Stimulated activated CD4-positive, alpha-beta T cell treated with anti-CD3 and anti-CD28 coated beads, Interleukin-4, amount 100 ng/mL, for 1 hour (primary cell): ENCODE data around the gene ANKLE1.
"Not testable (repeated sequence)": the region's sequence is repeated elsewhere in the genome, so short reads cannot be mapped to it uniquely, and the experiment has no call there.

Experiments used
- DNase-seq: peaks from one replicate; pipeline ENCODE4 v3.0.0-alpha.2; 2020

Gene ANKLE1

DNA sequence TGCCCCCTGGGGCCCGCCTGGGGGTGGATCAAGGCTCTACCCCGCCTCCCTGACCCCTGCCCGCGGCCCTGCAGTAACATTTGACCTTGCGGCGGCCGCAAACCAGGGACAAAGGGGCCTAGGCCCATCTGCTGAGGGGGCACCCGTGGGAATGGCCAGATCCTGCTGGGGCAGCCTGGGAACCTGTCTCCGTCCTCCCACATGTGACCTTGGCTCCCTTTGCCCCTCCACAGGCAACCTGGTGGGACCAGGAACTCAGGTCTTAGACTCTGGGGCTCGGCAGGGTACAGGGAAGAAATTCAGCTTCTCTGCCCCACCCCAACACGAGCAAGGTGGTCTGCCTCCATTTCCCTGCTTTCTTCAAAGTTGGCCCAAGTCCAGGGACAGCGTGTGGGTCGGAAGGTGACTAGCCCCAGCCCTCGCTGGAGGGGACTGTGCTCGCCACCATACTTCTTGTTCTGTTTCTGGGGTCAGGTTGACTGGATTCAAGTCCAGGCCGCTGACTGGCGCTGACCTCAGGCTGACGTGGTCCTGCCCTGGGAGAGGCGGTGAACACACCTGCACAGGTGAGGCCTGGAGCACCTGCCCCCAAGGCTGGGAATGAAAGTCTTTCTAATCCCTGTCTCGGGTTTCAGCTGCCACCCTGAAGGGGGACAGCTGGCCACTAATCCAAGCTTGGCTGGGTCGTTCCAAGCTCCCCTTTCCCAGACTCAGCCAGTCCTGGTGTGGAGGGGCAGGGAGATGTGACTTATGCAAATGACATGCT, 33.5 kb upstream of the ANKLE1 start:
- no peak for DNase-seq

DNA sequence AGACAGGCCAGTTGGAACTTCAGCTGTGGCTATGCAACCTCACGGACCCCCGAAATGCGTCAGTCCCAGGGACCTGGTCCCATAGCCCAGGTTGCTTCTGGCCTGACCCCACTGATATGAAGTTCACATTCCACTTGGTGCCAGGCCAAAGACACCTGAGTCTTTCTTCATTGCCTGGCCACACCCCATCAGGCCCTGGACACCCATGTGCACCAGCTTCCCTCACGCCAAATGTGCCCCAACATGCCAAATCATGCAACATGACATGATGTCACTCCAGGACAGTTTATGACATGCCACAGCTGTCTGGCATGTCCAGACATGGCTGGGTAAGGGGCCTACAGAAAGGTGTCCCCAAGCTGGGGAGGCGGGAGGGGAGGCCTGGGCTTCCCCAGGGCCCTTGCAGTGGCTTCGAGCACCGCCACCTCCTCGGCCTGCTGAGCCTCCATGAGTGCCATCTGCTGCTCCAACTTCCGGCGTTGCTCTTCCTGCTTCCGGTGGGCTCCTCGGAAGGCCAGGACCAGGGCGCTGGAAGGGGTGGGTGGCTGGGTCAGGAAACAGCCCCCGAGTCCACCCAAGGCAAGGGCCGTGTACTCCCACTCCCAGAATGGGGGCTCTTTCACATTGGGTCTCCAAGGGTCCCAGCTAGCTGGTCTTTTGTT, 31.7 kb upstream of the ANKLE1 start:
- no peak for DNase-seq

DNA sequence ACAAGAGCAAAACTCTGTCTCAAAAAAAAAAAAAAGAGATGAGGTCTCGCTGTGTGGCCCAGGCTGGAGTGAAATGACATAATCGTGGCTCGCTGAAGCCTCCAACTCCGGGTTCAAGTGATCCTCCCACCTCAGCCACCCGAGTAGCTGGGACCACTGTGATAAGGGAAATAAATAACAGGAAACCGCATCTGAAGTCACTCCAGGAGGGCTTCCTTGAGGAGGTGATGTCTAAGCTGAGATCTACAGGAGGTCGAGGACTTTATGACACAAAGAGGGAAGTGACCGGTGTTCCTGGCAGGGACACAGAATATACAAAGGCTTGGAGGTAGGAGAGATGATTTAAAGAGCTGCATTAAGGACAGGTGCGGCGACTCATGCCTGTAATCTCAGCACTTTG, 27.1 kb upstream of the ANKLE1 start:
- no peak for DNase-seq

DNA sequence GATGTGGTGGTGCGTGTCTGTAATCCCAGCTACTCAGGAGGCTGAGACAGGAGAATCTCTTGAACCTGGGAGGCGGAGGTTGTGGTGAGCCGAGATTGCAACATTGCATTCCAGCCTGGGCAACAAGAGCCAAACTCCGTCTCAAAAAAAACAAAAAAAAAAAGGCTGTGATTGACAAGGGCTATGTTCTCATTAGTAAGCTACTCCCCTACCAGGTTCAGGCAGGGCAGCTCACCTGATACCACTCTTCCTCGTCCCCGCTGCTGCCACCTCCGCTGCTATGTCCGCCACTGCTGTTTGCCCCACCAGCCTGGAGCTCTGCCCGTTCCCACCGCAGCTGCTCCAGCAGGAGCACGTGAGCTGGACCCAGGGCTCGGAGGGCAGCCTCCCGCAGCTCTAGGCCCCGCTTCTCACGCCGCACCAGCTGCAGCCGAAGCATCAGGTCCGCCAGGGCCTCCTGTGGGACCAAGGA, 26.5 kb upstream of the ANKLE1 start:
- no peak for DNase-seq

DNA sequence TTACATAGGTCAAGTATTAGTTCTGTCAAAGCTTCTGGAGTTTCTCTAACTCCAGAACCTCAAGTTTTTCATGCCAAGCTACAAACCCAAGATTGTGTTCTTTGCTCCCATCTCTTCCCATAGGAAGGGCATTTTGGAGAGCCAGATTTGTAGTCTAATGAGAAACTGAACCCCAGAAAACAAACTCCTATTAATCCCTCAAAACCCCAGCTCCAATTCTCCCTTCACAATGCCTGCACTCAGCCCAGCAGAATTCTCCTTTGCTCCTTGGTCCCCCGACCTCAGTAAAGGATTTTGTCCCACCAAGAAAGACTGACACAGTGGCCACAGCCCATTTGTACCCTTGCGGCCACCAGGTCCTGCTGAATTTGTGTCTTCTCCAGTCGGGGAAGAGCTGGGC, 25.6 kb upstream of the ANKLE1 start:
- DNase-seq: no peak

DNA sequence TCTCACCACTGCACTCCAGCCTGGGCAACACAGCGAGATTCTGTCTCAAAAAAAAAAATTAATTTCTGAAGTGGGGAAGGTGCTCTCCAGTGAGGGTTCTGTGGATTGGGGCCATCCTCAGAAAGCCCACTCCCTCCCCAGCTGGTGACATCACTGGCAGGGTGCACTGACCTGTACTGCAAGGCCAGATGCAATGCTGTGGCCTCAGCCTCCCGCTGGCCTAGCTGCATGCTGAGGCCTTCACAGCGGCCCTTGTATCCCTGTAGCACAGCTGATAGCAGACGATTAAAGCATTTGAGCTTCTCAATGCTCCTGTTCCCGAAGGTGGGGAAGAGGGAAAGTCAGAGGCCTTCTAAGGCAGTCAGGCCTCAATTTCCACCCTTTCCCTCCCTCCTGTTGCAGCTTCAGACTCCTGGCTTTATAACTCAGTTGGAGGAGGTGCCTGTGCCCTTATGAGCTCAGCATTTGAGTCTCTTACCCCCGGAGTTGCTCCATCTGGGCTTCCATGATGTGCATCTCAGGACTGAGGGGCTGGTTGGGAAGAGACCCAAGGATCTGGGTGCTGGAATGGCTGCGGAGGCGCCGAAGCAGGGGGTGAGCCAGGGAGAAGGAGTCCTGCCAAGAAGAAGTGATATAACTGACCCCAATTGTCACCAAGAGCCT, 22.5 kb upstream of the ANKLE1 start:
- no peak for DNase-seq

DNA sequence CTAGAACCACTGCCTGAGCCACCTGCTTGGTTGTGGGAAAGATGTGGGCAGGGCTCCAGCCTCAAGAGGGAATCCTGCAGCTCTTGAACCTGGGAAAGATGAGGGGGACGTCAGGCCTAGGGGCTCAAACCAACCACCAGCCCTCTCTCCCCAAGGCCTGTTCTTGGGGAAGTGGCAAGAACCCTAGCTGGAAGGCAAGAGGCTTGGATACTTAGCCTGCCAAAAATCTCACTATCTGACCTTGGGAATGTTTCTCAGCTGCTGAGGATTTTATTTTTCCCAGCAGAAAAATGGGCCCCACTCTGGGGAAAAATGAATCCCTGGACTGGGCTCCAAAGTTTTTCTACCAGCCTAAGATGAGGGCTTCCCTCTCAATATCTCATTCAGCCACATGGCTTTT, 21.8 kb upstream of the ANKLE1 start:
- DNase-seq: no peak

DNA sequence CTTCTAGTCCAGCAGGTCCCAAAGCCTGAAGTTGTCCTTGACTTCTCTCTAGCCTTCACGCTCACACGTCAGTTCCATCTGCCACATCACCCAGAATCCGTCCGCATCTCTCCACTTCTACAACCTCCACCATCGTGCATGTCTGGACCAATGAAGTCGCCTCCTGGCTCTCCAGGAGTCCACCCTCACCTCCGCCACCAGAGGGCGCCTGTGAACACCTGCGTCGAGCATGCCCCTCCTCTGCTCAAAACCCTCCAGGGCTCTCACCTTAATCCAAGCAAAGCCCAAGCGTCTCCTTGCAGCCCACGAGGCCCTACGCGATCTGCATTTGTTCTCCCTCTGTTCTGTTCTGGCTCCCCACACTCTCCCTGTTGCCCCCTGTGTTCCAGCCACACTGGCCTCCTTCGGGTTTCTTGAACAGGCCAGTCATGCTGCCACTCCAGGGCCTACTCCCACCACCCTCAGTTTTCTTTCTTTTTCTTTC, 20.8 kb upstream of the ANKLE1 start:
- DNase-seq: peak; percentile 91

DNA sequence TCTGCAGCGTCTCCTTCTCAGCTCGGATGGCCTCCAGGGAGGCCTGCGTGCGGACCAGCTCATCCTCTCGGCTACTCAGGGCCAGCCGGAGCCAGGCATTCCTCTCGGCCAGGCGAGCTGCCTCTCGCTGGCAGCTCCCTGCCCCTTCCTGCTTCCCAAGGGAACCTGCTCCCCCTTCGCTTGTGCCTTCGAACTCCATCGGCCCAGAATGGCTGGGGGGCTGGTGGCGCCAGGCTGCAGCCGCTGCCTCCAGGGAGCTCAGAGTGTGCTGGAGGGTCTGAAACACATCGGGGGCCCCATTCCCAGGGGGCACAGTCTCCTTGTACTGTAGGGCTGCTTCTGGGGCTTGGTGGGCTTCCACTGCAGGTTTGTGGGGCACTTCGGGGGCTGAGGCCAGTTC, 19.1 kb upstream of the ANKLE1 start:
- no peak for DNase-seq

DNA sequence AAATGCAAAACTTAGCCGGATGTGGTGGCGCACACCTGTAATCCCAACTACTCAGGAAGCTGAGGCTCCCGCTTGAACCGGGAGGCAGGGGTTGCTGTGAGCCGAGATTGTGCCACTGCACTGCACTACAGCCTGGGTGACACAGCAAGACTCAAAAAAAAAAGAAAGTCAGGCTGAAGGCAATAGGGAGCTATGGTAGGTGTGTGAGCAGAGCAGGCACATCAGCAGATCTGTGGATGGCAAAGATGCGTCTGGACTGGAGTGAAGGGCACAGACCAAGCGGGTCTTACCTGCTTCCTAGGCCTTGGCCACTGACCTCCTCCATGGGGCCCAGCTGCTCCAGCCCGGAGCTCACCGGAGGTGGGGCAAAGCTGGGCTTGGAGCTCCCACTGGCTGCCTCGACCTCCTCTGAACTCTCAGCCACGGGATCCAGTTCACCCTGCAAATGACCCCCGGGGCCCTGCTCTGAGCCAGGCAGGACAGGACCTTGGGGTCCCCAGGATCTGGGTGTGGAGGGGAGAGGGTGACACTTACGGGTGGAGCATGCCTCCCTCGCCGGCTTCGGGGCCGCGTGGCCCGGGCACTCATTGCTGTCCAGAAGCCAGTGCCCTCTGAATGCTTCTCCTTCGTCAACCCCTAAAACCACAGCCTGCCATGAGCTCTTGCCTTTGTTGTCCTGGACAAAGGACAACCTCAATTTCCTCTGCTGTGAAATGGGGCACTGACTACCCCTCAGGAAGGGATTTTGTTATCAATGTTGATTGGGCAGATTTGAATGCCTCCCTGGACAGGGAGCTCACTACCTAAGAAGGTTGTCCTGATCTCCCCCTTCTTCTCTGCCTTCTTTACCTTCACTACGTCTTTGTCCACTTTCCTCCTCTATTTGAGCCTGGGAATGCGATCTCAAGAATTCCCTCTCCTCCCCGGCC, 17.7 kb upstream of the ANKLE1 start:
- DNase-seq: no peak

DNA sequence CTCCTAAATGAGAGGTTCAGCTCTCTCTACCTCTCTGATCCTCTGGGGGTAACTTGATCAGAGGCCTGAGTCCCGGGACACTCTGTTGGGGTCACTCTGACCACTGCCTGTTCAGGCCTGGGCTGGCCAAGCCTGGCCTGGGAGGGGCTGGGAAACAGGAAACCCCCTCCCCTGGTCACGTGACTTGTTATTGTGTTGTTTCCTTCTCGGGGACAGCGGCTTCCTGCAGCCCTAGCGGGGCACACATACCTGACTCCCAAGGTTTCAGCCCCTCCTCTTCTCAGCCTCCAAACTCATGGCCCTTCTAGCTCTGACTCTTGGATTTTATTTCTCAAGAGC, 17.1 kb upstream of the ANKLE1 start, which contains the start of gene USHBP1:
Gene USHBP1 (minus strand): TSS at position 105 of the 339 bp plus-strand sequence. CDS start 446 bp downstream, outside the sequence.
- DNase-seq: no peak

DNA sequence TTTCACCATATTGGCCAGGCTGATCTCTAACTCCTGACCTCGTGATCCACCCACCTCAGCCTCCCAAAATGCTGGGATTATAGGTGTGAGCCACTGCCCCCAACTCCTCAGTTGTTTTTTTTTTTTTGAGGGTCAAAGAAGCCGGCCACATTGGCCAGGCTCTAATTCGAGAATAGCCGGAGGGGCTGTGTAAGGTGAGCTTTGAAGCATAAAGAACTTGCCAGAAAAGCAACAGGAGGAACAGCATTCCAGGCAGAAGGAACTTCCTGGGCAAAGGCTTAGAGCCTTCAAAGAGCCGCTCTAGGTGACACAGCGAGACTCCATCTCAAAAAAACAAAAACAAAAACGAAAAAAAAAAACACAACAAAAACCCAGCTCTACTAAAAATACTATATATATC, 15.7 kb upstream of the ANKLE1 start:
- no peak for DNase-seq

DNA sequence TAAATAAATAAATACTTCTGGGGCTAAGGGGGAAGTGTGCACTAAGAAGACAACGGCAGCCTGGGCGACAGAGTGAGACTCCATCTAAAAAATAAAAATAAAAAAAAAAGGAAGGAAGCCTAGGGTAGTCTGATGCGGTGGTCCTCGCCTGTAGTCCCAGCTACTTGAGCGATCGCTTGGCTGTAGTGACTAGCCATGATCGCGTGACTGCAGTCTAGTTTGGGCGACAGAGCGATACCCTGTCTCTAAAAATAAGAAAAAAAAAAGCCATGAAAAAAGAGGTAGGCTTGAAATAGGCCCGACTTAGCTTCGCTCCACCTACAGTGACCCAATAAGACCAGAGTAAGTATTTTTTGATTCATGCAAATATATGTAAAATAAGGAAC, 15.1 kb upstream of the ANKLE1 start:
- no peak for DNase-seq

DNA sequence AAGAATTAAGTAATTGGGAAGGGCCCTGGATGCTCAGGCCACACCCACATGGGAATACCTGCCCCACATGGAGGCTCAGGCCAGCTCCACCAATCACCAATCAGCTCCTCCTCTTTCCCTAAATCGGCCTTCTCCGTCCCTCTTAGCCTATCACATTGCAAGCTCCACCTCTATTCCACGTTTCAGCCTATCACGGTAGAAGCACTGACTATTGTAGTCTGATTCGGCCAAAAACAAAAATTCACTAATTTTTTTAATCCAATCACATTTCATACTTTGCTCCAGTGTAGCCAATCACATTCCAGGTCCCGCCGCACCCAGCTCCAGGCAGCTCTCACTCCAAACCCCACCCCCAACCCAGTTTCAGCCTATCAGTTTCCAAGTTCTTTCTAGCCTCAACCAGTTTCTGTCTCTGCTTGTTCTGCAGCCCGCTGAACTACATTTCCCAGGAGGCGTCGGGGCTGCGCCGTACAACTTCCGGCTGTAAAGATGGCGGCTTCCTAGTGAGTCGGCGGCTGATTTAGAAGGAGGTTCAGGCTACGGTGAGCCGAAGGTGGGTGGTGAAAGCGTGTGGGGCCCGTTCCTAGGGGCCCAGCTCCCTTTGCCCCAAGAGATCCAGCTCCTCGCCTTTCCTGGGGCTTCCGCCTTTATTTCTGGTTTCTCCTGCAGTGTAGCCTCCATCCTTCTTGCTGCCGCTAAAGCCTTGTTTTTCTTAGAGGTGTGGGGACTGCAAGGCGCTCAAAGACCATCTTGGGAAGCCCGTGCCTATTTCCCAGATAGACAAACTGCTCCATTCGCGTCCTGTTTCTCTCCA, 14.5 kb upstream of the ANKLE1 start, which contains the start of gene BABAM1:
Gene BABAM1 (plus strand): TSS at position 469 of the 814 bp plus-strand sequence. CDS start 1,364 bp downstream, outside the sequence.
- DNase-seq: peak; percentile 89

DNA sequence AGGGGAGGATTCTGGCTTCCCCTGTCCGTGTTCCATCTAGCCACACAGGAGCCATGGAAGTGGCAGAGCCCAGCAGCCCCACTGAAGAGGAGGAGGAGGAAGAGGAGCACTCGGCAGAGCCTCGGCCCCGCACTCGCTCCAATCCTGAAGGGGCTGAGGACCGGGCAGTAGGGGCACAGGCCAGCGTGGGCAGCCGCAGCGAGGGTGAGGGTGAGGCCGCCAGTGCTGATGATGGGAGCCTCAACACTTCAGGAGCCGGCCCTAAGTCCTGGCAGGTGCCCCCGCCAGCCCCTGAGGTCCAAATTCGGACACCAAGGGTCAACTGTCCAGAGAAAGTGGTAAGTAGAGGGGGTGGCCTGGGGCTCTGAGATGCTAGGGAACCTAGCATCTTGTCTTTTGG, 12.9 kb upstream of the ANKLE1 start:
- DNase-seq: no peak

DNA sequence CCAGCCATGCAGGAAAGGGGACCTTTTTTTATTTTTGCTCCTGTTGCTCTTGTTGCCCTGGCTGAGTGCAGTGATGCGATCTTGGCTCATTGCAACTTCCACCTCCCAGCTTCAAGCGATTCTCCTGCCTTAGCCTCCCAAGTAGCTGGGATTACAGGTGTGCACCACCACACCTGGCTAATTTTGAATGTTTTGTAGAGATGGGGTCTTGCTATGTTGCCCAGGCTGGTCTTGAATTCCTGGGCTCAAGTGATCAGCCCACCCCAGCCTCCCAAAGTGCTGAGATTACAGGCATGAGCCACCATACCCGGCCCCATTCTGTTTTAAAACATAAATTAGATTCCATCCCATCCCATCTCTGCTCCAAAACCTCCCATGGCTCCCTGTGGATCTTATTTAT, 6.8 kb upstream of the ANKLE1 start:
- not testable (repeated sequence) for DNase-seq

DNA sequence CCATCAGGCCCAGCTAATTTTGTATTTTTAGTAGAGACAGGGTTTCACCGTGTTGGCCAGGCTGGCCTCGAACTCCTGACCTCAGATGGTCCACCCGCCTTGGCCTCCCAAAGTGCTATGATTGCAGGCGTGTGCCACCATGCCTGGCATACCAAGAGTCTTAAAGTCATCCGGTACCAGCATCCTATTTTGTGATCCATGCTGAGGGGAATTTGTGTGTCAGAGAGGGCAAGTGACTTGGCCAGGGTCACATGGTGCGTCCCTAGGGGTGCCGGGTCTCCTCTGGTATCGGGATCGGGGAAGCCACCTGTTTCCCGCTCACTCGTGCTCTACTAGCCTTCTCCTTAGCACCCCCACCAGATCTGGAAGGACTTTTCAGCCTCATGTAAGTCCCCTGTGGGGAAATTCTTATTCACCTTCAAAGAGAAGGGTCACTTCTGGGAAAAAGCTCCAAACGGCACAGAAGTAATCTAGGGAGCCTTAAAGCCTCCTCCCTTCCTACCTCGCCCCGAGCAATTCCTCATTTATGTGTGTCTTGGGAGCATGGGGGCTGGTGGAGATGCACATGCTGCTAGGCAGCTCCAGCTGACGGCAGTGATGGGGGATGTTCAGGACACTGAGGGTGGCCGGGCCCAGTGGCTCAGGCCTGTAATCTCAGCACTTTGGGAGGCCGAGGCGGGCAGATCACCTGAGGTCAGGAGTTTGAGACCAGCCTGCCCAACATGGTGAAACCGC, 6.1 kb upstream of the ANKLE1 start:
- no peak for DNase-seq

DNA sequence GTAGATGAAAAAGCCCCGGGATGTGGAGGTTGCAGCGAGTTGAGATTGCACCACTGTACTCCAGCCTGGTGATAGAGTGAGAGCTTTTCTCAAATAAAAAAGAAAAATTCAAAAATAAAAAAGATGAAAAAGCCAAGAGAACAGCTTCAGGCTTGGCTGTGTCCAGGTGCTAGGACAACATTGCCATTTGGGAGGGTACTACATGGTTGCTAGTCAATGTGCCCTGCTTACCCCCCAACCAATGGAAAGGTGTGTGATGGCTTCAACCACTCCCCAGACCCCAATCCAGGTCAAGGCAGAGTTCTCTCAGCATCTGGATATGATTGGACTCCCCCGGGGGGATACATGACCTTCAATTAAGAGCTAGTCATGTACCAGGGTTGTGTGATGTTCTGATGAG, 2.3 kb upstream of the ANKLE1 start:
- no peak for DNase-seq

DNA sequence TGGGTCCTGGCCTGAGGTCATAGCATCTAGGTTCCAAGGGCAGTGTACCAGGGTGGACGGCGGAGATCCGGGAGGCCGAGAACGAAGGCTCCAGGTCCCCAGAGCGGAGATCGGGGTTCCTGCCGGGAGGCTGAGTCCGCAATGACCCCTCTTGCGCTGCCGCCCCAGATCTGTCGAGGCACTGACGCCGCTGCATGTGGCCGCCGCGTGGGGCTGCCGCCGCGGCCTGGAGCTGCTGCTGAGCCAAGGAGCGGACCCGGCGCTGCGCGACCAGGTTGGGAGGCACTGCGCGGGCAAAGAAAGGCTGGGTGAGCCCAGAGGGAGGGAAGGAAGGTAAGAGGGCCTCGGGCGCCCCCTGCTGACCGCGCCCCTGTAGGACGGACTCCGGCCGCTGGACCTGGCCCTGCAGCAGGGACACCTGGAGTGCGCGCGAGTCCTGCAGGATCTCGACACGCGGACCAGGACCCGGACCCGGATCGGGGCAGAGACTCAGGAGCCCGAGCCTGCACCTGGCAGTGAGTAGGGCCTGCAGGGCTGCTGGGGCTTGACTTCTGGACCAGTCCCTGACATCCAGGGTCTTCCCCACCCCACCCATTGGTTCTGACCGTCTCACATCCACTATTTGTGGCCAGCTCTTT, 906 bp downstream of the ANKLE1 start:
- DNase-seq: peak; percentile 80

DNA sequence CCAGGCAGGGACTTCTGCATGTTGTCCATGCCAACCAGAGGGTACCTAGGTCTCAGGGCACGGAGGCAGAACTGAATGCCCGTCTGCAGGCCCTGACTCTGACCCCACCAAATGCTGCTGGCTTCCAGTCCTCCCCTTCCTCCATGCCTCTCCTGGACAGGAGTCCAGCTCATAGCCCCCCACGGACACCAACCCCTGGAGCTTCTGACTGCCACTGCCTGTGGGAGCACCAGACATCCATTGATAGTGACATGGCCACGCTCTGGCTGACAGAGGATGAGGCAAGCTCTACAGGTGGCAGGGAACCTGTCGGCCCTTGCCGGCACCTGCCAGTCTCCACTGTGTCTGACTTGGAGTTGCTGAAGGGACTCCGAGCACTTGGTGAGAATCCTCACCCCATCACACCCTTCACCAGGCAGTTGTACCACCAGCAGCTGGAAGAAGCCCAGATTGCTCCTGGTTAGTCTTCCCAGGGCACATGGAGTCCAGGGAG, 1.8 kb downstream of the ANKLE1 start:
- DNase-seq: no peak
